GM12878 (cell line): ENCODE measurements around the gene ZNF410. TPM values are rescaled to one million over a fixed set of nuclear protein-coding genes. Genes with fewer than 3 reads are reported as not detected.

Experiments
- ATAC-seq: fragments of 200-7000 bp; cut with Tn5 transposase; 3 replicates; pipeline ENCODE4 v1.9.1; 2020; ENCODE audit warnings: mild to moderate bottlenecking, moderate library complexity
- BruUV-seq: library from RNA; stranded (reverse); fragments of 400-500 nt; replicated peaks from 2 replicates; lab custom pipeline; 2021; lab: Mats Ljungman, UMichigan
- CTCF ChIA-PET: fragments of 300-600 bp; sonication (Branson Sonifier 250); formaldehyde crosslinking; extraction: SDS; loops from one replicate; lab custom pipeline; 2021; ENCODE audit warnings: inconsistent platforms; lab: Yijun Ruan, JAX
- POLR2A ChIA-PET: fragments of 350-600 bp; formaldehyde crosslinking; extraction: SDS; loops from one replicate; lab custom pipeline; 2021; ENCODE audit warnings: inconsistent platforms; lab: Charles Lee
- RAD21 ChIA-PET: fragments of 300-600 bp; sonication (Branson Sonifier 250); formaldehyde crosslinking; loops from one replicate; lab custom pipeline; 2023; ENCODE audit warnings: antibody characterized with exemption; ENCODE audit not compliant: unreplicated experiment; lab: Charles Lee
- SMC1A ChIA-PET: fragments of 300-600 bp; sonication (Branson Sonifier 250); formaldehyde crosslinking; loops from one replicate; lab custom pipeline; 2023; ENCODE audit not compliant: unreplicated experiment, uncharacterized antibody; lab: Charles Lee
- DNase-seq: peaks from one replicate; pipeline ENCODE4 v3.0.0-alpha.2; 2011; ENCODE audit warnings: low read depth, low spot score
- FAIRE-seq: peaks from 3 replicates; lab custom pipeline; 2011; peaks lifted over from hg19 to GRCh38; lab: Jason Lieb, UNC
- H2AFZ ChIP-seq: 2 replicates; pipeline ENCODE4 v1.6.0; 2011; ENCODE audit warnings: low read depth, low read length, control low read depth; ENCODE audit not compliant: control insufficient read depth
- H3K27ac ChIP-seq: 2 replicates; pipeline ENCODE4 v1.5.1; 2011; ENCODE audit warnings: control low read depth; ENCODE audit not compliant: control insufficient read depth, insufficient read depth
- H3K27me3 ChIP-seq, 2 experiments: replicated peaks in 1 of 2; 2 replicates each; pipeline versions ENCODE4 v1.6.0 to v1.6.1; 2011; ENCODE audit warnings: low read length in 1 of 2; ENCODE audit not compliant: control insufficient read depth in 2 of 2, insufficient read depth in 2 of 2
- H3K36me3 ChIP-seq, 2 experiments: 2 replicates each; pipeline ENCODE4 v1.5.1; 2011; ENCODE audit warnings: low read length in 1 of 2; ENCODE audit not compliant: control insufficient read depth in 2 of 2, insufficient read depth in 2 of 2
- H3K4me1 ChIP-seq: 2 replicates; pipeline ENCODE4 v1.6.1; 2011; ENCODE audit warnings: mild to moderate bottlenecking, low read length, moderate library complexity, mixed read lengths; ENCODE audit not compliant: control insufficient read depth, insufficient read depth
- H3K4me2 ChIP-seq: 2 replicates; pipeline ENCODE4 v1.6.0; 2011; ENCODE audit warnings: control low read depth; ENCODE audit not compliant: control insufficient read depth, insufficient read depth
- H3K4me3 ChIP-seq: fragments of 200-600 bp; sonication (generic); 2 replicates; pipeline ENCODE4 v1.5.1; 2016
- H3K79me2 ChIP-seq: 2 replicates; pipeline ENCODE4 v1.6.0; 2011; ENCODE audit warnings: low read length; ENCODE audit not compliant: control insufficient read depth, insufficient read depth
- H3K9ac ChIP-seq: 2 replicates; pipeline ENCODE4 v1.8.0; 2011; ENCODE audit warnings: low read length, control low read depth, mixed read lengths; ENCODE audit not compliant: control insufficient read depth, insufficient read depth
- H3K9me3 ChIP-seq: replicated peaks from 3 replicates; pipeline ENCODE4 v1.5.1; 2011; ENCODE audit warnings: mild to moderate bottlenecking, low read length; ENCODE audit not compliant: control insufficient read depth, insufficient read depth
- H4K20me1 ChIP-seq: 2 replicates; pipeline ENCODE4 v1.6.0; 2011; ENCODE audit not compliant: control insufficient read depth, insufficient read depth
- BACH1 ChIP-seq: fragments of 450-650 bp; IDR thresholded peaks from 2 replicates; pipeline ENCODE4 v1.6.1; 2017; ENCODE audit warnings: mild to moderate bottlenecking, borderline replicate concordance
- EED ChIP-seq: sonication (generic); IDR thresholded peaks from 2 replicates; pipeline ENCODE4 v1.6.1; 2016; ENCODE audit warnings: antibody characterized with exemption, low read depth
- ELK1 ChIP-seq: IDR thresholded peaks from 2 replicates; pipeline ENCODE4 v1.6.1; 2012; ENCODE audit warnings: low read depth, low read length, improper control_type of control experiment
- GATAD2B ChIP-seq: fragments of 450-650 bp; conservative IDR thresholded peaks from 2 replicates; pipeline ENCODE4 v1.6.1; 2017; ENCODE audit warnings: low read depth, mild to moderate bottlenecking, moderate library complexity
- HCFC1 ChIP-seq: fragments of 150-350 bp; IDR thresholded peaks from 2 replicates; pipeline ENCODE4 v1.6.1; 2014; ENCODE audit warnings: low read length
- IKZF1 ChIP-seq: fragments of 450-650 bp; conservative IDR thresholded peaks from 2 replicates; pipeline ENCODE4 v1.6.1; 2017; ENCODE audit warnings: antibody characterized with exemption, mild to moderate bottlenecking
- NFIC ChIP-seq: IDR thresholded peaks from 2 replicates; pipeline ENCODE4 v1.6.1; 2012; ENCODE audit warnings: low read depth, mild to moderate bottlenecking, inconsistent platforms, low read length, moderate library complexity
- NR2F1 ChIP-seq: fragments of 450-650 bp; conservative IDR thresholded peaks from 2 replicates; pipeline ENCODE4 v1.6.1; 2017; ENCODE audit warnings: mild to moderate bottlenecking
- PAX8 ChIP-seq: fragments of 450-650 bp; IDR thresholded peaks from 2 replicates; pipeline ENCODE4 v1.6.1; 2017; ENCODE audit warnings: mild to moderate bottlenecking, moderate library complexity
- PML ChIP-seq: IDR thresholded peaks from 2 replicates; pipeline ENCODE4 v1.6.1; 2012; ENCODE audit warnings: low read length, inconsistent platforms
- POLR2AphosphoS5 ChIP-seq: IDR thresholded peaks from 2 replicates; pipeline ENCODE4 v1.6.1; 2011; ENCODE audit warnings: mild to moderate bottlenecking, low read length, inconsistent platforms
- RELA ChIP-seq: fragments of 450-650 bp; IDR thresholded peaks from 2 replicates; pipeline ENCODE4 v1.8.0; 2014; ENCODE audit warnings: borderline replicate concordance; ENCODE audit not compliant: partially characterized antibody
- REST ChIP-seq: IDR thresholded peaks from 2 replicates; pipeline ENCODE4 v1.6.1; 2012; ENCODE audit warnings: mild to moderate bottlenecking, low read depth, low read length
- TAF1 ChIP-seq: IDR thresholded peaks from 2 replicates; pipeline ENCODE4 v1.6.1; 2011; ENCODE audit warnings: mild to moderate bottlenecking, low read depth, low read length, borderline replicate concordance
- TCF12 ChIP-seq: IDR thresholded peaks from 2 replicates; pipeline ENCODE4 v1.6.1; 2011; ENCODE audit warnings: low read depth, mild to moderate bottlenecking, low read length
- ZNF24 ChIP-seq: fragments of 450-650 bp; IDR thresholded peaks from 2 replicates; pipeline ENCODE4 v1.6.1; 2017; ENCODE audit warnings: antibody characterized with exemption, mild to moderate bottlenecking
- ZNF384 ChIP-seq: IDR thresholded peaks from 2 replicates; pipeline ENCODE4 v1.6.1; 2012; ENCODE audit warnings: low read depth, mild to moderate bottlenecking, low read length, improper control_type of control experiment, borderline replicate concordance
- ZNF622 ChIP-seq: fragments of 450-650 bp; IDR thresholded peaks from 2 replicates; pipeline ENCODE4 v1.6.1; 2017; ENCODE audit warnings: mild to moderate bottlenecking, inconsistent platforms
- WGBS: methylation state at CpG from one replicate; pipeline ENCODE4 v1.1.6; 2016; ENCODE audit warnings: low lambda C conversion rate; ENCODE audit not compliant: insufficient replicate concordance, insufficient coverage; ENCODE audit errors: missing lambda C conversion rate; 5-methylcytosine and 5-hydroxymethylcytosine counted together
- in situ Hi-C: fragments of 300-500 bp; cut with MboI; formaldehyde crosslinking; loops from 9 replicates; pipeline ENCODE4 v1.14.3; 2018; ENCODE audit warnings: mixed read lengths
- intact Hi-C: fragments of 100-400 bp; cut with micrococcal nuclease; formaldehyde crosslinking; loops from one replicate; pipeline ENCODE4 v1.14.2; 2022; ENCODE audit not compliant: unreplicated experiment
- polyA plus RNA-seq, 11 experiments: library from polyadenylated mRNA; depleted of rRNA in 4 of 11; unstranded in 6 of 11; stranded (reverse) in 5 of 11; fragments of >200 nt; fragmentation: Nextera tagmentation in 4 of 11; fragmentation: Illumina TruSeq in 1 of 11; extraction: Ambion mirVana in 4 of 11; extraction: Trizol in 1 of 11; gene quantifications; 1 replicate in 1 of 11; 2 replicates in 10 of 11; pipeline versions ENCODE4 v1.2.1 to v1.2.3, GENCODE V29; 2011 to 2016; ENCODE audit warnings: inconsistent platforms in 2 of 11, missing spikeins in 2 of 11, low read depth in 1 of 11
- total RNA-seq, 4 experiments: library from RNA; depleted of rRNA in 3 of 4; stranded (reverse); fragments of >200 nt in 3 of 4; fragmentation: Illumina TruSeq in 1 of 4; extraction: Trizol in 1 of 4; gene quantifications; 2 replicates each; pipeline versions ENCODE4 v1.2.1 to v1.2.3, GENCODE V29; 2013 to 2021

ZNF410 gene
- total and polyA plus RNA-seq, 10 of the 15 experiments (the other 5 are each of a cell fraction or from before 2014, with no cell fraction given) = 31.2 to 56.6 (median 47.7) TPM

- RAD21 ChIA-PET = interaction anchor here (0.6 to 3.2 kb wide), 12 partner anchors 15 to 188 kb away, joined by 3 to 13 read pairs (median 4); partner anchors contain the start of gene ZNF410
- H4K20me1 ChIP-seq = no peaks in the 10 kb centered on the region
- H3K9me3 ChIP-seq = no peaks in the 10 kb centered on the region
- intact Hi-C loops (loop anchor here (2.0 kb wide), 1 partner anchor 35 kb away; the partner anchor contains the start of gene ZNF410), in situ Hi-C loops (no loop called here)
- peak; percentile 74 for DNase-seq
- peaks cover 3% of the 10 kb centered on the region; the same call in 1 of the 2 replicates for H3K4me1 ChIP-seq
- peak within 1 kb of the TSS; percentile 98 for H2AFZ ChIP-seq
- POLR2A ChIA-PET = interaction anchor here (0.5 to 2.2 kb wide), 5 partner anchors 35 to 464 kb away, joined by 3 to 13 read pairs (median 4); partner anchors contain the start of gene ZNF410
- H3K4me2 ChIP-seq = peak within 1 kb of the TSS; percentile 81
- SMC1A ChIA-PET = interaction anchor here (0.7 to 2.8 kb wide), 17 partner anchors 10 to 344 kb away, joined by 3 to 10 read pairs (median 3); no protein-coding TSS in a partner anchor
- H3K79me2 ChIP-seq = no peaks in the 10 kb centered on the region
- under 1% methylated on average over 51 of the region's 51 CpGs for WGBS
- CTCF ChIA-PET = interaction anchor here (0.6 to 2.5 kb wide), 10 partner anchors 22 to 348 kb away, joined by 3 to 11 read pairs (median 4); partner anchors contain the start of gene ZNF410
- H3K27ac ChIP-seq = peak within 1 kb of the TSS; percentile 61
- H3K36me3 ChIP-seq = no peaks in the 10 kb centered on the region
- peak; percentile 97 for ATAC-seq
- BruUV-seq = TSS peak; percentile 96
- no peaks in the 10 kb centered on the region for H3K27me3 ChIP-seq
- peak within 1 kb of the TSS; percentile 76 for H3K4me3 ChIP-seq
- FAIRE-seq = peak; percentile 49
- H3K9ac ChIP-seq = peak within 1 kb of the TSS; percentile 70
- 0 out of 2 replicates have a peak, but pooled peaks have one; percentile 27 for TF ChIP-seq HCFC1
- TF ChIP-seq ZNF24 = no peak
- peak; percentile 93 for TF ChIP-seq POLR2AphosphoS5
- TF ChIP-seq RELA = no peak
- peak; percentile 87 for TF ChIP-seq PML
- no peak for TF ChIP-seq REST
- TF ChIP-seq EED = peak; percentile 63
- TF ChIP-seq TAF1 = peak; percentile 91
- TF ChIP-seq PAX8 = no peak
- TF ChIP-seq IKZF1 = peak; percentile 86
- TF ChIP-seq BACH1 = peak; percentile 70
- 0 out of 2 replicates have a peak, but pooled peaks have one; percentile 20 for TF ChIP-seq NFIC
- TF ChIP-seq TCF12 = no peak
- peak; percentile 84 for TF ChIP-seq NR2F1
- no peak for TF ChIP-seq ZNF384
- no peak for TF ChIP-seq ZNF622
- TF ChIP-seq ELK1 = no peak
- 0 out of 2 replicates have a peak, but pooled peaks have one; percentile 41 for TF ChIP-seq GATAD2B
Observed at GRCh38 chr14:73851567-73852382, 34.9 kb upstream of the ZNF410 start, which contains the start of gene PTGR2. Gene PTGR2 (plus strand): TSS chr14:73851831. CDS start chr14:73858863, 7,032 bp downstream.
